RWPE1 (cell line): ENCODE measurements around the gene PARM1.

Experiments
- CTCF ChIA-PET: fragments of 350-600 bp; sonication (Branson Sonifier 250); formaldehyde crosslinking; extraction: SDS; loops from one replicate; lab custom pipeline; 2021; lab: Yijun Ruan, JAX
- POLR2A ChIA-PET: fragments of 400-600 bp; formaldehyde crosslinking; extraction: SDS; loops from one replicate; lab custom pipeline; 2020; ENCODE audit warnings: antibody characterized with exemption; ENCODE audit not compliant: low non-redundant PET; lab: Yijun Ruan, JAX
- DNase-seq: peaks from one replicate; pipeline ENCODE4 v3.0.0; 2012; ENCODE audit warnings: low spot score
- H3K27ac ChIP-seq: fragments of 450-650 bp; 2 replicates; pipeline ENCODE4 v1.5.1; 2017
- CTCF ChIP-seq: fragments of 450-650 bp; conservative IDR thresholded peaks from 2 replicates; pipeline ENCODE4 v1.5.1; 2017; ENCODE audit warnings: low read depth, mild to moderate bottlenecking

PARM1 gene

DNA sequence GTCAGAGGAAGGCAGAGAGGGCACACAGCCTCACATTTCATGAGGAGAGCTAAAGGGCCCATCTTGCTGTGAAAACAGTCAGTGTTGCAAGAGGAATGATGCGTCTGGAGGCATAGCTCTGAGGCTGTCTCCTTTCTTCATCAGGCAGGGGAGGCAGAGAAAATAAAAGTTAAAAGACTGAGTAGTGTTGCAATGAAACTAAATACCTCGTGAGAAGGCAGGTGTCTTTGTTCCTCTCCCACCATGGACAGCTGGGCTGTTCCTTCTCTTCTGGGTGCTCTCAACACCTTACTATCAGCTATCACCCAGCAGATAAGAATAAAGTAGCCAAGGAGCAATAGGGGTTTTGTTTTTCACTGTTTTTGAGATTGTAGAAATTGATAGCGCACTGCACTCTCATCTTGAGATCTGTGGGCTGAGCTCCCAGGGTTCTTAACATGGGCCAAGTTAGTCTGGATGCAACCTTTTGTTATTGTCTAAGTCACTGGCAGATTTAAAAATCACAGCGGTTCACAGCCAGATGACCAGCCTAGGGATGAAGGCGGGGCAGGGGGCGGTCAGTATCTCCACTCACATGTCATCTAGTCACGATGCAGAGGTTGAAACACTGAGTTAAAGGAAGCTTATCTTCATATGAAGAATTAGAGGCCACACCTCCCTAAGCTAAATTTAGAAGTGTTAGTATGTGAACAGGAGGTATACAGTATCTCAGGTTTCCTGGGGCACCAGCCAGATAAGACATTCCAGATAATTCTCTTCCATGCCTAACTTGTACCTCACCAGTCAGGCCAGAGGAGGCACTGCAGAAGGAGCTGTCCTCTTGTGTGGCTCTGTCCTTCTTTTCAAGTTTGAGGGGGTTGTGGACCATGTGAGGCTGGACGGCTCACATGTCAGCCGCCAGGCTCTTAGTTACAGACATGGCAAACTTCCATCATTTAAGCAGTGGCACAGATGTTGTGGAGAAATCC is 36.9 kb downstream of the PARM1 start:
- DNase-seq: no peak
- POLR2A ChIA-PET: no interaction called here
- CTCF ChIA-PET: interaction anchor here (0.7 to 0.8 kb wide), 2 partner anchors 21 to 42 kb away, joined by 3 read pairs; no protein-coding TSS in a partner anchor
- no peak for TF ChIP-seq CTCF
- no peak overlapping the region for H3K27ac ChIP-seq

DNA sequence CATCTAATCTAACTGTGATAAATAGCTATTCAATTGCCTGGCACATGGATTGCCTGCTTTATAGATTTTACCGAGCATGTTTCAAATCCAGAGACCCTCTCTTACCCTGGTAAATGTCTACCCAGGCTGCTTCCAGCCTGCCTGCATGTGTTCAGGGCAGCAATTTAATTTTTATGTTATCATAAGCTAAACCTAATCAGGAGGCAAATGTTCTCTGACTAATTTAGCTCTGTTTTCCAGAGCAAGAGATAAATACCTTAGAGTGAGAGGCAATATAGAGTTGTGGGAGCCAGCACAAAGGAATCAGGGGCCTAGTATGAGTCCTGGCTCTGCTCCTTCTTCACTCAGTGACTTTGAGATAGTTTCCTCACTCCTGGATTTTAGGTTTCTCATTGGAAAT is 37.7 kb downstream of the PARM1 start:
- CTCF ChIA-PET: interaction anchor here (0.7 kb wide), 1 partner anchor 22 kb away, joined by 3 read pairs; no protein-coding TSS in a partner anchor

GRCh38 chr4:74971862-74972261 is 38.9 kb downstream of the PARM1 start:
- CTCF ChIA-PET: no interaction called here
- POLR2A ChIA-PET: no interaction called here
- no peak overlapping the region for H3K27ac ChIP-seq
- no peak for DNase-seq
- TF ChIP-seq CTCF: no peak

More for the DNA sequence above, 37.7 kb downstream of the PARM1 start:
- H3K27ac ChIP-seq: no peak overlapping the region
- POLR2A ChIA-PET: no interaction called here
- no peak for TF ChIP-seq CTCF
- DNase-seq: no peak

GRCh38 chr4:74975082-74975481 is 42.2 kb downstream of the PARM1 start:
- DNase-seq: no peak
- POLR2A ChIA-PET: no interaction called here
- no peak overlapping the region for H3K27ac ChIP-seq
- CTCF ChIA-PET: no interaction called here
- no peak for TF ChIP-seq CTCF

GRCh38 chr4:74975848-74976824 is 43.2 kb downstream of the PARM1 start:
- TF ChIP-seq CTCF: no peak
- no peak overlapping the region for H3K27ac ChIP-seq
- DNase-seq: no peak
- POLR2A ChIA-PET: no interaction called here
- CTCF ChIA-PET: no interaction called here

DNA sequence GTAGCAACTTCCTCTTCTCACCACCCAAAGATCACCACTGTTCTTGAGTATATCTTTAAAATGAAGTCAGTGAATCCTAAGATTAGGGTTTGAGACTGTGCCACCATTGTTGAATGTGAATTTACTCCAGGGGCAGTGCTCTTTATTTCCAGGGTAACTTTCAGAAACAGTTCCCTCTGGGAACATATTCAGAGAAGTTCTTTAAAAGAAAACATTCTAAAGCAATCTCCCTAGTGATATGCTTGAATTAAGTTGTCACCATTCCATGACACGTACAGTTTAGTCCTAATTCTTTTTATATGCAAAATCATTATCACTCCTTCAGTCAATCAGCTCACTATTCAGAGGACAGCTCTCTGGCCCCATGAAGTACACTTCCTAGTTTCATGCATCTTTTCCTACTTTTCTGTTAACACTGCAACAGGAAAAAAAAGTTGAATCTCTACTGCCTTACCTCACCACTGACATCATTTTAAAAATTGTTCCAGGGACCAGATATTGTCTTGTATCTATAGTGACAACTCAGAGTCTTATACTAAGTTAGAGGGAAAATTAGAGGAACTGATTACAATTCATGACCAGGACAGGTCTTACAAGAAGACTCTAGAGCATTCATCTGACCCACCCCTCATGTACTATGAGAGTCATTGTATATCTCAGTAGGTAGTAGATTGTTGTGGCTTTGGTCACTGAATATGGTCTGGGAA is 49.8 kb downstream of the PARM1 start:
- no peak overlapping the region for H3K27ac ChIP-seq
- POLR2A ChIA-PET: no interaction called here
- TF ChIP-seq CTCF: no peak
- CTCF ChIA-PET: no interaction called here
- DNase-seq: no peak
